ENCODE measurements around the gene ROR2. TPM values are rescaled to one million over a fixed set of nuclear protein-coding genes. Genes with fewer than 3 reads are reported as not detected.
"Not testable (repeated sequence)": the region's sequence is repeated elsewhere in the genome, so short reads cannot be mapped to it uniquely, and the experiment has no call there.

Gene ROR2
- total RNA-seq, 2 experiments from 2014 or later = 0.08 to 0.14 TPM

- DNase-seq = not testable (repeated sequence)
Observed at GRCh38 chr9:91797517-91797916, 152.5 kb downstream of the ROR2 start.

GRCh38 chr9:91796516-91796915 is 153.5 kb downstream of the ROR2 start:
- H3K27me3 Mint-ChIP-seq; H3K27ac Mint-ChIP-seq; POLR2A ChIA-PET; H3K4me1 Mint-ChIP-seq; ATAC-seq (ENCODE audit: low read depth); H3K9me3 Mint-ChIP-seq; H3K36me3 Mint-ChIP-seq; H3K4me3 Mint-ChIP-seq; DNase-seq: not testable (repeated sequence)

More at GRCh38 chr9:91797517-91797916, 152.5 kb downstream of the ROR2 start:
- POLR2A ChIA-PET; H3K4me3 Mint-ChIP-seq; ATAC-seq (ENCODE audit: low read depth); H3K9me3 Mint-ChIP-seq; H3K36me3 Mint-ChIP-seq; H3K4me1 Mint-ChIP-seq; H3K27ac Mint-ChIP-seq; H3K27me3 Mint-ChIP-seq: not testable (repeated sequence)

GRCh38 chr9:91795598-91796241 is 154.3 kb downstream of the ROR2 start:
- Mint-ChIP-seq H3K36me3 (no peaks in the 10 kb centered on the region), H3K27me3 (peaks cover 6% of the 10 kb centered on the region), H3K27ac (no peak overlapping the region), H3K4me3 (no peak overlapping the region), H3K9me3 (no peaks in the 10 kb centered on the region), H3K4me1 (peaks cover 7% of the 10 kb centered on the region)
- DNase-seq (no peak), ATAC-seq (ENCODE audit: low read depth) (no peak)
- POLR2A ChIA-PET = no interaction called here

- DNase-seq; H3K36me3 Mint-ChIP-seq; H3K27me3 Mint-ChIP-seq; H3K4me3 Mint-ChIP-seq; POLR2A ChIA-PET; ATAC-seq (ENCODE audit: low read depth); H3K27ac Mint-ChIP-seq; H3K9me3 Mint-ChIP-seq; H3K4me1 Mint-ChIP-seq: not testable (repeated sequence)
Observed at GRCh38 chr9:91793371-91793770, 156.7 kb downstream of the ROR2 start.

- H3K9me3 Mint-ChIP-seq = peaks cover 2% of the 10 kb centered on the region
- POLR2A ChIA-PET = no interaction called here
- no peak overlapping the region for H3K4me3 Mint-ChIP-seq
- H3K27me3 Mint-ChIP-seq = peaks cover 14% of the 10 kb centered on the region
- no peak overlapping the region for H3K27ac Mint-ChIP-seq
- DNase-seq = no peak
- H3K4me1 Mint-ChIP-seq = no peaks in the 10 kb centered on the region
- no peak for ATAC-seq (ENCODE audit: low read depth)
- no peaks in the 10 kb centered on the region for H3K36me3 Mint-ChIP-seq
Observed at GRCh38 chr9:91790917-91791316, 159.1 kb downstream of the ROR2 start.

- no peaks in the 10 kb centered on the region for H3K4me1 Mint-ChIP-seq
- DNase-seq = no peak
- peaks cover 11% of the 10 kb centered on the region for H3K27me3 Mint-ChIP-seq
- no peak for ATAC-seq (ENCODE audit: low read depth)
- POLR2A ChIA-PET = no interaction called here
- H3K36me3 Mint-ChIP-seq = no peaks in the 10 kb centered on the region
- H3K27ac Mint-ChIP-seq = no peak overlapping the region
- H3K9me3 Mint-ChIP-seq = peaks cover 2% of the 10 kb centered on the region
- no peak overlapping the region for H3K4me3 Mint-ChIP-seq
Observed at GRCh38 chr9:91789941-91790340, 160.1 kb downstream of the ROR2 start.

GRCh38 chr9:91787931-91788330 is 162.1 kb downstream of the ROR2 start:
- DNase-seq (no peak), ATAC-seq (ENCODE audit: low read depth) (no peak)
- H3K27me3 Mint-ChIP-seq = peaks cover 15% of the 10 kb centered on the region
- no peak overlapping the region for H3K27ac Mint-ChIP-seq
- H3K9me3 Mint-ChIP-seq = peaks cover 2% of the 10 kb centered on the region
- no peak overlapping the region for H3K4me3 Mint-ChIP-seq
- peaks cover 4% of the 10 kb centered on the region for H3K4me1 Mint-ChIP-seq
- POLR2A ChIA-PET = no interaction called here
- H3K36me3 Mint-ChIP-seq = no peaks in the 10 kb centered on the region

GRCh38 chr9:91786132-91786896 is 163.7 kb downstream of the ROR2 start:
- H3K4me3 Mint-ChIP-seq = no peak overlapping the region
- no peaks in the 10 kb centered on the region for H3K36me3 Mint-ChIP-seq
- H3K27me3 Mint-ChIP-seq = peaks cover 12% of the 10 kb centered on the region
- DNase-seq (no peak), ATAC-seq (ENCODE audit: low read depth) (no peak)
- H3K27ac Mint-ChIP-seq = no peak overlapping the region
- H3K4me1 Mint-ChIP-seq = peaks cover 7% of the 10 kb centered on the region
- peaks cover 2% of the 10 kb centered on the region for H3K9me3 Mint-ChIP-seq
- POLR2A ChIA-PET = interaction anchor here (0.5 kb wide), 1 partner anchor 90 kb away, joined by 3 read pairs; no protein-coding TSS in a partner anchor

- Mint-ChIP-seq H3K9me3 (peaks cover 2% of the 10 kb centered on the region), H3K4me1 (peaks cover 7% of the 10 kb centered on the region), H3K4me3 (no peak overlapping the region), H3K27me3 (peaks cover 12% of the 10 kb centered on the region), H3K27ac (no peak overlapping the region), H3K36me3 (no peaks in the 10 kb centered on the region)
- DNase-seq (no peak), ATAC-seq (ENCODE audit: low read depth) (no peak)
- POLR2A ChIA-PET = no interaction called here
Observed at GRCh38 chr9:91785447-91785842, 164.6 kb downstream of the ROR2 start.

- H3K4me3 Mint-ChIP-seq = no peak overlapping the region
- POLR2A ChIA-PET = no interaction called here
- DNase-seq (no peak), ATAC-seq (ENCODE audit: low read depth) (no peak)
- no peak overlapping the region for H3K27ac Mint-ChIP-seq
- H3K9me3 Mint-ChIP-seq = peaks cover 2% of the 10 kb centered on the region
- peaks cover 12% of the 10 kb centered on the region for H3K27me3 Mint-ChIP-seq
- H3K36me3 Mint-ChIP-seq = no peaks in the 10 kb centered on the region
- peaks cover 7% of the 10 kb centered on the region for H3K4me1 Mint-ChIP-seq
Observed at GRCh38 chr9:91784673-91785446, 165.2 kb downstream of the ROR2 start.

- H3K27me3 Mint-ChIP-seq = peaks cover 12% of the 10 kb centered on the region
- H3K27ac Mint-ChIP-seq = no peak overlapping the region
- ATAC-seq (ENCODE audit: low read depth) (no peak), DNase-seq (no peak)
- POLR2A ChIA-PET = no interaction called here
- H3K36me3 Mint-ChIP-seq = no peaks in the 10 kb centered on the region
- H3K4me3 Mint-ChIP-seq = no peak overlapping the region
- H3K9me3 Mint-ChIP-seq = peaks cover 2% of the 10 kb centered on the region
- peaks cover 7% of the 10 kb centered on the region for H3K4me1 Mint-ChIP-seq
Observed at GRCh38 chr9:91783876-91784672, 166.0 kb downstream of the ROR2 start.

- H3K4me1 Mint-ChIP-seq = peaks cover 7% of the 10 kb centered on the region
- ATAC-seq (ENCODE audit: low read depth) = no peak
- no peak overlapping the region for H3K27ac Mint-ChIP-seq
- POLR2A ChIA-PET = no interaction called here
- peaks cover 2% of the 10 kb centered on the region for H3K9me3 Mint-ChIP-seq
- H3K27me3 Mint-ChIP-seq = peaks cover 12% of the 10 kb centered on the region
- H3K36me3 Mint-ChIP-seq = no peaks in the 10 kb centered on the region
- no peak for DNase-seq
- no peak overlapping the region for H3K4me3 Mint-ChIP-seq
Observed at GRCh38 chr9:91783411-91783810, 166.6 kb downstream of the ROR2 start.

- no peak for DNase-seq
- no peak overlapping the region for H3K27ac Mint-ChIP-seq
- peaks cover 7% of the 10 kb centered on the region for H3K4me1 Mint-ChIP-seq
- H3K9me3 Mint-ChIP-seq = no peaks in the 10 kb centered on the region
- no peak overlapping the region for H3K4me3 Mint-ChIP-seq
- ATAC-seq (ENCODE audit: low read depth) = no peak
- no peaks in the 10 kb centered on the region for H3K36me3 Mint-ChIP-seq
- peaks cover 8% of the 10 kb centered on the region for H3K27me3 Mint-ChIP-seq
- POLR2A ChIA-PET = no interaction called here
Observed at GRCh38 chr9:91782708-91783214, 167.3 kb downstream of the ROR2 start.

Data from activated naive CD8-positive, alpha-beta T cell treated with anti-CD3 and anti-CD28 coated beads, Interleukin-2, amount 10 ng/mL, durations not matched to agents 7 days and 5 days (primary cell).